ENCODE data around the gene FLRT2. TPM values are rescaled to one million over a fixed set of nuclear protein-coding genes. Genes with fewer than 3 reads are reported as not detected.

FLRT2 gene
- total RNA-seq, 1 donor from 2014 or later = 0.17 TPM

- no peak for DNase-seq (ENCODE audit: low read depth)
- no peak for TF ChIP-seq CTCF (conservative IDR thresholded peaks at IDR 0.05; ENCODE audit: low read depth, low read length)
- H3K4me3 ChIP-seq (ENCODE audit: low read depth, low read length) = no peak overlapping the region
These were observed 21.1 kb upstream of the FLRT2 start for GRCh38 chr14:85508863-85509262.

DNA sequence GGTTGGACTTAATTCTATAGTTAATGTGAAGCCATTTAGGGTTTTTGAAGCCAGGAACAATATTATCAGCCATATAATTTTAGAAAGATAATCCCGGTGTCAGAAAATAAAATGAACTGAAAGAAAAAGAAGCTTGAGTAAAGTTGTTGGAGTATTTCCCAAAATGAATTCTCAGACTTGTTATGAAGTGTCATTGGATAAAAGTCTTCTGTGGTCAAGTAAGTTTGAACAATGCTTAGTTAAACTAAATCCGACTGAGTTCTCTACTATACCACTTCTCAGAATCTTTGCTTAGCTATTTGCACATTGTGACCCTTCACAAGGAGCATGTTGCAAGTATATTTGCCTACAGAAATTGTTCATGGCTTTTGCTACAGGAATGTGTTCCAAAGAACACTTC lies 17.5 kb upstream of the FLRT2 start:
- no peak for TF ChIP-seq CTCF (conservative IDR thresholded peaks at IDR 0.05; ENCODE audit: low read depth, low read length)
- no peak overlapping the region for H3K4me3 ChIP-seq (ENCODE audit: low read depth, low read length)
- no peak for DNase-seq (ENCODE audit: low read depth)

- no peak overlapping the region for H3K4me3 ChIP-seq (ENCODE audit: low read depth, low read length)
- DNase-seq (ENCODE audit: low read depth) = no peak
- TF ChIP-seq CTCF (conservative IDR thresholded peaks at IDR 0.05; ENCODE audit: low read depth, low read length) = no peak
These were observed 15.5 kb upstream of the FLRT2 start for GRCh38 chr14:85514487-85514886.

DNA sequence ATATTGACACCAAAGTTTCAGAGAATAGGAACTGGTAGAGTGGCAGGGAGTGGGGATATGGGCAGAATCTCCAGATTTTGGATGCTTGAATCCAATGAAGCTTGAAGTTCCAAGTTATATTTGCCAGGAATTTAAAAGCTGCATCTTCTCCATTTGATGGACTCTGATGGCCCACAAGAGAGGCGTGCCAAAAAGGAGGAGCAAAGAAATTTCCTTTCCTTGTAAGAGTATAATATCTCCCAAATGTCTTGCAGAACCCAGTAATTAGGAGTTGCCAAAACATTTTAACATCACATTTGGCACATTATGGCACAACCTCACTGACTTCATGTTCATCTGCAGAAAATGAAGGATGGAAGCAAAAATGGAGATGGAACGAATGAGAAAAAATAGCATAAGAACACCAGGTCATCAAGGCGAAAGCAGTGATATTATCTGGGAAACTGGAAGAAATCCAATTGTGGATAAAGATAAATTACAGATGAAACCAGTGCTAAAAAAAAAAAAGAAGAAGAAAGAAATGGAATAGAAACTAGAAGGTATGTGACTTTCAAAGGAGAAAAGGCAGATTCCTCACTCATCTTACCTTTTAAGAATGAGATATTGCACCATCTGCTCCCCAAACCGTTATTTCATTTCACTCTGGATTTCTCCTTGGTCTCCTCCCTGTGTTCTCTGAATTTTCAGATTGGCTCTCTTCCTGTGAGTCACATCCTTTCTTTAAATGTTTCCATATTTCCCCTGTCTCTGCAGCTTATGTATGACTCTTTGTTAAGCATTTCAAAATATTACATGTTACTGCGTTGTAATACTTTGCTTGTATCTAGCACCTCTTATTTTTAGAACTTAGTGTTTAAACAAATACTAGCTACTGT lies 13.5 kb upstream of the FLRT2 start:
- H3K4me3 ChIP-seq (ENCODE audit: low read depth, low read length) = no peak overlapping the region
- no peak for TF ChIP-seq CTCF (conservative IDR thresholded peaks at IDR 0.05; ENCODE audit: low read depth, low read length)
- no peak for DNase-seq (ENCODE audit: low read depth)

DNA sequence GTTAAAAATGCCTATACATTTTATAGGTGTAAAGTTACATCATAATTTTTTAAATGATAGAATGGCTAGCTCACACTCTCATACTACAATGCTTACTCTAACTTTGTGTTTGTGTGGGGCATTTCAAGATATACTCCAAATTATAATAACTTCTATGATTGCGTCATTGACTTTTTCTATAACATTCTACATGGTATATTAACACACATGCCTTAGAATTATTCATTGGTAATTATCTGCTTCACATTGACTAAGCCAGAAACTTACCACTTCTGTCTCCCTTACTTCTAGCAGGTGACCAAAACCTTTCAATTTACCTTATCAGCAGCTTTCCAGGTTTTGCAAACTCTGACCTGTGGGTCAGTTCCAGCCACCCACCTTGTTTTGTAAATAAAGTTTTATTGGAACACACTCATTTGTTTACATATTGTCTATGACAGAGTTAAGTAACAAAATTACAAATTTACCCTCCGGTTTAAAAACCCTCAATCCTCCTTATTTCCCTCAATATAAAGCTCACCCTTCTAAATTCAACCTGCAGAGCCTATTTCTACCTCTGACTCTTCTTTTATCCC lies 12.7 kb upstream of the FLRT2 start:
- no peak for DNase-seq (ENCODE audit: low read depth)
- TF ChIP-seq CTCF (conservative IDR thresholded peaks at IDR 0.05; ENCODE audit: low read depth, low read length) = no peak
- H3K4me3 ChIP-seq (ENCODE audit: low read depth, low read length) = no peak overlapping the region

DNA sequence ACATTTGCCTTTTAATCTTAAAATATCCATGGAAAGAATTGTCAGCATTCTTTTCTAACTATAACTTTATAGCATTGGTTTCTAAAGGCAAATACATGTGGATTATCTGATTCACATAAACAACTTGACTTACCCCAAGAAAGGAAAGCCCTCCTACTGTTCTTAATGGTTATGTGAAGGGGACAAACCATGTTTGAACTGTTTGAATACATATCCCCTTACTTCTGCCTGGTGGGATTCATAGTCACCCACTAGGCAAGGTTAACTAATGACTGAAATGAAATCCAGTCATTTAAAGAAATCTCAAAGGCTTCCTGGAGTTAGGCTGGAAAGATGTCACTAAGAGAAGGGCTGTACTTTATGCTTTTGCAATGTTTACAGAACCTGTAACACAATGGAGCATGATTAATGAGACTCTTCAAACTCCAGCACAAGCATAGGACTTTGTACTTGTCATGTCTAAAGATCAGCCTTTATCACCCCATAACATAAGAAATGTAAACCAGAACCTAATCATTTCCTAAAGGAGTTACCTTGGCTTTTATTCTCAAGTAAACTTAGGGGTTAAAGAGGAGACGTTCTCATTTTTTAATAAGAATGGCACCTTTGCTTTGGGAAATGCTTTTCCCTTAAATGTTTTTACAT lies 10.2 kb upstream of the FLRT2 start:
- no peak overlapping the region for H3K4me3 ChIP-seq (ENCODE audit: low read depth, low read length)
- TF ChIP-seq CTCF (conservative IDR thresholded peaks at IDR 0.05; ENCODE audit: low read depth, low read length) = no peak
- no peak for DNase-seq (ENCODE audit: low read depth)

All from epithelial cell of proximal tubule (primary cell).